CD4-positive, alpha-beta T cell treated with Interleukin-1 beta for 1 hour (primary cell): ENCODE data around the gene GMEB2.

Experiments
- DNase-seq, 2 donors: peaks; one replicate each; pipeline ENCODE4 v3.0.0-alpha.2; 2020 to 2022

Gene GMEB2

DNA sequence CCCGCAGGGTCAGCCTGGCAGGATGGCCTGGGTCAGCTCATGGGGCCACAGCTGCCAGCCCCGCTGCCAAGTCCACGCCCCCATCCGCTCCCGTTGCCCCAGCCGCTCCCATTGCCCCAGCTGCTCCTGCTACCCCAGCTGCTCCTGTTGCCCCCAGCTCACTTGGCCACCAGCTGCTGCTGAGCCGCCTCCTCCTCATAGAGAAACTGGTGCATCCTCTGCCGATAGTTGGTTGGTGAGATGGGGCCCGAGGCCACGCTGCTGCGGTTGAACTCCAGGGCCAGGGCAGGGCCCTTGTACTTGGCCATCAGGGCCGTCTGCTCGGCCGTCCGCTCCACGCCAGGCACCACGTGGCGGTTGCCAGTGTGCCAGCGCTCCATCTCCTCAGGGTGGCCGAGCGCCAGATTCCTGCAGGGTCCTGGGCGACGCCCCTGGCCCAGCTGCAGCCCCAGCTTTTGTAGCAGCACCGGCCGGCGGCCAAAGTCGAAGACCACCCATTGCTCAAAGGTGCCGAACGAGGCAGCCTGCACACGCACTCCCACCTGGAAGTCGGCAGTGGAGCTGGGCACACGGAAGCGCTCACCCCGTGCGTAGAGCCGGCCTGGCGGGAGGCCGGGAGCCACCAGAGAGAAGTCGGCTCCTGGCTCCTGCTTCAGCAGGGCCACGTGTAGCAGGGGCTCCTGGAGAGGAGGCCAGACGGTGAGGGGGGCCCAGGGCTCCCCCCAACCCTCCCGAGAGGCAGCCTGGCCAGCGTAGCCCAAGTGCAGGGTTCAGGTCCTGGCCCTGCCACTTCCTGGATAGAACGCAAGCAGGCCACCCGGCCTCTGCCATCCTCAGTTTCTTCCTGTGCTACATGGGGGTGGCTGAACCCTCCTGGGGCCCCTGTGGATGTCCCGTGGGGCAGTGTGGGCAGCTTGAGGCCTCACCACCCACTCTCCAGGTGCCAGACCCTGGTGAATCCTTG, 57.6 kb downstream of the GMEB2 start:
- DNase-seq = no peak

DNA sequence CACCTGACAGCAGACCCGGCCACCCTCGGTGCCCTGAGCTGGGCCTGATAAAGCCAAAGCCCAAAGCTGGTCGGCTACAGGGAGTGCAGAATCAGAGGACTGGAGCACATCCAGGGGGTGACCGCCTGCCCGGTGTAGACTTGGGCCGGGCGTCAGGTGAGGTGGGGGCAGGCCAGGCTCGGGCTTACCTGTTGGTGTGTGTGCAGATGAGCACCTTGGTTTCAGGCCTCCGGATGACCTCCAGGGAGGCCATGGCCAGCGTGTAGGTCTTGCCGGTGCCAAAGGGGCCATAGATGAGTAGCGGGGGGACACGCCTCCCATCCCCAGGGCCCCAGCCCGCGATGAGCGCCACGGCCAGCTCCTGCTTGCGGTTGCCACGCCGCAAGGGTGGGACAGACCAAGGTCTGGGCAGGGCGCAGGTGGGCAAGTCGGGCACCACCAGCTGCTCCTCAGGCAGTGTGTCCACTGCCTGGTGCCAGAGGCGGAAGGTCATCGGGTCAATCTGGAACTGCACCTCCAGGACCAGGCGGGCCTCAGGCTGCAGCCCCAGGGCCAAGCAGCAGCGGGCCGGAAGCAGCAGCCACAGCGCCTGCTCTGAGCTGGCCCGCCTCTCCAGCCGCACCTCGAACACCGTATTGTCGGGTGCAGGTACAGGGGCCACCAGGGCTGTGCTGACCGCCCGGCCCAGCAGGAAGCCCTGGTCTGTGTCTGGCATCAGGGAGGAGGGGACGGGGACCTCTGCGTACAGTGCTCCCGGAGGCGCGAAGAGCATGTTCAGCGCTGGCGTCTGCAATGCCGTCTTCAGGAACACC, 58.5 kb downstream of the GMEB2 start:
- DNase-seq = no peak

DNA sequence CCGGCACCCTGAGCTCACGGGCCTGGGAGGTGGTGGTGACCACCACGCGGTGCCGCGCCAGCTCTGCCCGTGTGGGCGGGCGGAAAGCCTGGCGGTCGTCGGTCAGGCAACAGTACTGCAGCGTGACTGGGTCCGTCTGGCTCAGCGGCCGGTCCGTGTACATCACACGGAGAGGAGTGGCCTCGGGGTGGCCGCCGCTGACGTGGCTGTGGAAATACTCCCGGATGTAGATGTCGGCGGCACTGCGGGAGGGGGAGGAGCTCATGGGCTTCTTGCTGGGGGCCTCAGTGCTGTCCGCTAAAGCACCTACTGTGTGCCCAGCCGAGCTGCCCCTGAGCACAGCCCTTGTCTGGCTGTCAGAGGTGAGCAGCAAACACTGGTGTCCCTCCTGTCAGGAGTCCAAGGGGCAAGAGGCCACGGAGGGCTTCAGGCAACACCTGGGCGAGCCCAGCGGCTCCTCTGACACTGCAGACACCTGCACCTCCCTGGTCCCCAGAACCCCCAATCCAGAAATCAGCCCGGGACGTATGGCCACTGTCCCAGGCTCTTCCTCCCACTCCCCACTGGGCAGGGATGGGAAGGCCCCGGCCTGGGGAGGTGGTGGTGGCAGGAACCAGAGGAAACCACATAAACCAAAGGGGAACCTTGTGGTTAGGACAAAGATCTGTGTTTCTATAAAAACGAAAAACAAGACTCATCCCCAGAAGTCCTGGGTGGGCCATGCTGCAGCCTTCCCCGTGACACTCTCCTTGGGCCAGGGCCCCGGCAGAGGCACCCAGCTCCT, 59.3 kb downstream of the GMEB2 start:
- DNase-seq = peak; percentile 71 to 76

GRCh38 chr20:63567136-63567385, 59.8 kb downstream of the GMEB2 start:
- DNase-seq = peak in 1 of 2 donors; percentile 35

DNA sequence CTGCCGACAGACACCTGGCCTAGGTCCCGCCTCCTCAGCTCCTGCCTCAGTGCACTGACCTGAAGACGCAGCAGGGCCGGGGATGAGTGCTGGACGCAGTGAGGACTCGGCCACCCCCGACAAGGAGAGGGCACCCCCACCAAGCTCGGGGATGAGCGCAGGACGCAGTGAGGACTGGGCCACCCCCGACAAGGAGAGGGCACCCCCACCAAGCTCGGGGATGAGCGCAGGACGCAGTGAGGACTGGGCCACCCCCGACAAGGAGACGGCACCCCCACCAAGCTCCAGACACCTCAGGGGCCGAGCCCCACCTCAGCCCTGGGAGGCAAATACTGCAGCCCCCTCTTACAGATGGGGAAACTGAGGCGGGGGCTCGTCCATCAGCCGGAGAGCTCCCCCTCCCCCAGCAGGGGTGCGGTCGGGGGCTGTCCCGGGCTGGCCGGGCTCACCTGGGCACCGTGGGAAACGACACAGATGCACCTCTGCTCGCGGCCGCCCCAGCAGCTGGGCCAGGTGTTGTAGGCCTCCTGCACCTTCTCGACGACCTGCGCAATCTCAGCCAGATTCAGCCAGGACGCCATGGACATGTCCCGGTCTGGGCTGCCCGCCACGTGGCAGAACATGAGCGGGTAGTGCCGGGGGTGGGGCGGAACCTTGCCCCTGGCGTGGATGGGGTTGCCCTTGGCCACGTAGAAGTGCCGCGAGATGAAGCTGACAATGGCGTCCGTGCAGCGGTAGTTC, 60.3 kb downstream of the GMEB2 start:
- no peak for DNase-seq

- DNase-seq = no peak
Measured at GRCh38 chr20:63565699-63566335, 61.1 kb downstream of the GMEB2 start.

- no peak for DNase-seq
Measured at GRCh38 chr20:63565021-63565698, 61.7 kb downstream of the GMEB2 start.

- DNase-seq = no peak
Measured at GRCh38 chr20:63564036-63564810, 62.7 kb downstream of the GMEB2 start.

DNA sequence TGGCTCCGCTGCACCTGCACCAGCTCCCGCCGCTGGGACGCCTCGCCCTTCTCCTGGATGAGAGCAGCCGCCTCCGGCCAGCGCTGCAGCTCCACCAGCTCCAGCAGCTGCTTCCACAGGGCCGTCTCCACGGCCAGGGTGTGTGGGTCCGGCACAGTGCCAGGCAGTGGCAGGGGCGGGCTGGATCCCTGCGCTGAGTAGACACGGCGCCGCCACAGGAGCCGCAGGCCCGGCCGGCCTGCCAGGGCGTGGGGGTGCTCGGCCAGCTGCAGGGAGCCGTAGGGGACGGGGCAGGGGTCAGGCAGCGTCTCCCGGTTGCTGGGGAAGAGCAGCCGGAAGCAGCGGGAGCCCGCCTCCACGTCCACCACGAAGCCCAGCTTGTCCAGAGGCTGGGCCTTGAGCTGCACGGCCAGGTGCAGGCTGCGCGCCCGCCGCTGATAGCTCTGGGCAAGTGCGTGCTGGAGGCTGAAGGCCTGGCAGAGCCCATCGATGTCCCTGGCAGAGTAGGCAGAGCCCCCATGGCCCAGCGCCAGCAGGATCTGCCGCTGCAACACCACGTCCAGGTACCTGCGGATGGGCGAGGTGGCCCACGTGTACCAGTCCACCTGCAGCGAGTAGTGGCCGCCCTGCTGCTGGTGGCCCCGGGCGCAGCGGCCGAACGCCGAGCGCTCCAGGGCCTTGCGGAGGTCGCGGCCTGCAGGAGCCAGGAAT, 63.5 kb downstream of the GMEB2 start:
- no peak for DNase-seq

DNA sequence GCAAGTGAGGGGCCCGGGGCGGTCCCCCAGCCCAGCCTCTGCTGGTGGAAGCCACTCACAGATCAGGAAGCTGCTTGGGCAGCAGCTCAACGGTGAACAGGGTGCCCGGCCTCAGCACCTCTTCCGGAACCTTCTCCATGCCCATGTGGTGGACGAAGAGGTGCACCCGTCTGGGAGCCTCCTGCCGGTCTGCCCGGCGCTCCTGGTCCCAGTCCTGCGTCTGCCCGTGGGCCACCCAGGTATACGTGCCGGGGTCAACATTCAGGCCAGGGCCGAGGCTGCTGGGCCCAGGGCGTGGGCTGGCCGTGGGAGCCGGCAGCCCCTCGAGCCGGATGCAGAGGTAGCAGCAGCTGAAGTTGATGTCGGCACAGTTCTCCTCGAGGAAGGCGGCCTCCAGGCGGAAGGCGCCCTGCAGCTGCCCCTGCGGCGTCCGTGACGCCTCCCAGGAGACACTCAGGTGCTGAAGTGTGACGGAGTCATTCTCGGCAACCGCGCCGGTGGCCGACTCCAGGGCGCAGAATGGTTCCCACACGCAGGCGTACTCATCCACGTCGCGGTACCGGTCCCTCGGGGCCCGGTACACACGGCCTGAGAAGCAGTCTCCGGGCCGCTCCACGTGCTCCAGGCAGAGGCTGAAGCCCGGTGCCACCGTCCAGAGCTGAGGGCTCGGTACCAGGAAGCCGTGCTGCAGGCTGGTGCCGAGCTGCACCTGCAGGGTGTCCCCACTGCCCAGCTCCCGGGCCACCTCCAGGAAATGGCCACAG, 64.3 kb downstream of the GMEB2 start:
- no peak for DNase-seq

GRCh38 chr20:63561624-63562396, 65.1 kb downstream of the GMEB2 start:
- DNase-seq = no peak

DNA sequence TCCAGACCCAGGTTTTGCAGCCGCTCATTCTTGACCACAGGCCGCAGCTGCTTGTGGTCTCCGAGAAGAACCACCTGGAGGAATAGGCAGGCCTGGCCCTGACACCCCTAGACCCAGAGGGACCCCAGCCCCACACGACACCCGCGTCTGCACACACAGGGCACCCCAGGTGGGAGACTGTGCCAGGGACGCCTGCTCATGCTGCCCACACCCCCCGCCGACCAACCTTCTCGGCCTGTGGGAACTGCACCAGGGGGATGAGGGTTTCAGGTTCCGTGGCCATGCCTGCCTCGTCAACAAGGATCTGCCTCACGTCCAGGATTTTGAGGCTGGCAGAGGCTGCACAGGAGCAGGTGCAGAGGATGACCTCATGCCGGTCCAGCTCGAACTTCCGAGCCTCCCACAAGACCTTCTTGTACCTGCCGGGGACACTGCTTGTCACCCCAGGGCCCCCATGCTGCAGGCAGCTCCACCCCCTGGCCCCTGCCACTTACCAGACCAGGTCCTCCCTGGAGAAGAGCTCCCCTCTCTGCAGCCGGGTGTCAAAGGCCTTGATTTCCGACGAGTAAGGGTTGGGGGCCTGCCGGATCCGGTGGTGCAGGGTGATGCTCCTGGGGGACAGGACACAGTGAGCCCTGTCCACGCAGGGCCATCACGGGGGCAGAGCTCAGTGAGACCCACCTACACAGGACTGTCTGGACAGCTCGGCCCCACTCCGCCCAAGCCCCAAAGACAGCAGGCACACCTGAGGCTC, 65.9 kb downstream of the GMEB2 start:
- DNase-seq = no peak

GRCh38 chr20:63560333-63560805, 66.5 kb downstream of the GMEB2 start:
- no peak for DNase-seq

DNA sequence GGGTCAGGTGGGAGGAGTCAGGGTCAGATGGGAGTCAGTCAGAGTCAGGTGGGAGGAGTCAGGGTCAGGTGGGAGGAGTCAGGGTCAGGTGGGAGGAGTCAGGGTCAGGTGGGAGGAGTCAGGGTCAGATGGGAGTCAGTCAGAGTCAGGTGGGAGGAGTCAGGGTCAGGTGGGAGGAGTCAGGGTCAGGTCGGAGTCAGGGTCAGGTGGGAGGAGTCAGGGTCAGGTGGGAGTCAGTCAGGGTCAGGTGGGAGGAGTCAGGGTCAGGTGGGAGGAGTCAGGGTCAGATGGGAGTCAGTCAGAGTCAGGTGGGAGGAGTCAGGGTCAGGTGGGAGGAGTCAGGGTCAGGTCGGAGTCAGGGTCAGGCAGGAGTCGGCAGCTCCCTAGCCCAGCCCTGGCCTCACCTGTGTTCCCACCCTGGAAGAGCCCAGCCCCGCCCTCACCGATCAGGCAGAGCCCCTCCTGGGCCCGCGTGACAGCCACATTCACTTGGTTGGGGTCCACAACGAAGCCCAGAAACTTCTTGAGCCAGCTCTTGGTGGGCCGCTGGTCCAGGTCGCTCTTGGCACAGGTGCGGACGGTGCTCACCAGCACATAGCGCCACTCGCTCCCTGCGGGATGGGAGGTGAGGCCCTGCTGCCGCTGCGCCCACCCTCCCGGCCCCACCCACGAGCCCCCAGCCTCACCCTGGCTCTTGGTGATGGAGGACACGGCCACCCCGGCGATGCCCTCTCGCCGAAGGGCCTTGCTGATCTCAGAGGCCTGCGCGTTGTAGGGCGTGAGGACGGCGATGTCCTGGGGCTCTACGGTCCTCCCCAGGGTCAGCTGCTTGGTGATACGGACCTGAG, 67.2 kb downstream of the GMEB2 start:
- peak; percentile 70 to 72 for DNase-seq

GRCh38 chr20:63558804-63559484, 68.0 kb downstream of the GMEB2 start:
- DNase-seq = no peak

GRCh38 chr20:63557481-63557891, 69.4 kb downstream of the GMEB2 start:
- no peak for DNase-seq
